ENCODE results near the gene HYCC1.

Gene HYCC1

DNA sequence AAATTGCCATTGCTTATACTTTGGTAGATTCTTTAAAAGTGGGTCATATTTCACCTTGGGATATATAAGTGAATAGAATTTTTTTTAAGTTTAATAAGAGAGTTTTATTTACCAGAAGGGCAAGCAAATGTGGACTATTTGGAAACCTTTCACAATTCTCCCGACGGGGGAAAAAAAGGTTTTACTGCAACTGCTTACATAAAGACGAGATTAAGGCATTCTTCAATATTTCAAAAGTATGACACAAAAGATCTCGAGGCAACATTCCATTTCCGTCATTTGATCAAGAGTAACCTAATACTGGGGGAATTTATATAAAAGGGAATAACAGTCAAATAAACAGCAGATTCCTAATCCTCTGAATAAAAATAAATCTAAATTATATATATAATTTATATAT lies 28.5 kb downstream of the HYCC1 start:
- TF ChIP-seq, protein P1, sequence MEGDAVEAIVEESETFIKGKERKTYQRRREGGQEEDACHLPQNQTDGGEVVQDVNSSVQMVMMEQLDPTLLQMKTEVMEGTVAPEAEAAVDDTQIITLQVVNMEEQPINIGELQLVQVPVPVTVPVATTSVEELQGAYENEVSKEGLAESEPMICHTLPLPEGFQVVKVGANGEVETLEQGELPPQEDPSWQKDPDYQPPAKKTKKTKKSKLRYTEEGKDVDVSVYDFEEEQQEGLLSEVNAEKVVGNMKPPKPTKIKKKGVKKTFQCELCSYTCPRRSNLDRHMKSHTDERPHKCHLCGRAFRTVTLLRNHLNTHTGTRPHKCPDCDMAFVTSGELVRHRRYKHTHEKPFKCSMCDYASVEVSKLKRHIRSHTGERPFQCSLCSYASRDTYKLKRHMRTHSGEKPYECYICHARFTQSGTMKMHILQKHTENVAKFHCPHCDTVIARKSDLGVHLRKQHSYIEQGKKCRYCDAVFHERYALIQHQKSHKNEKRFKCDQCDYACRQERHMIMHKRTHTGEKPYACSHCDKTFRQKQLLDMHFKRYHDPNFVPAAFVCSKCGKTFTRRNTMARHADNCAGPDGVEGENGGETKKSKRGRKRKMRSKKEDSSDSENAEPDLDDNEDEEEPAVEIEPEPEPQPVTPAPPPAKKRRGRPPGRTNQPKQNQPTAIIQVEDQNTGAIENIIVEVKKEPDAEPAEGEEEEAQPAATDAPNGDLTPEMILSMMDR (IDR thresholded peaks at IDR 0.05; ENCODE audit: low read depth, low read length, poor library complexity, severe bottlenecking): no peak
- TF ChIP-seq EZH2phosphoT487 (IDR thresholded peaks at IDR 0.05; ENCODE audit: borderline replicate concordance, low read length): no peak
- Histone ChIP-seq H3K79me2 (ENCODE audit: control insufficient read depth, low read length) (0 out of 2 replicates have a peak, but pooled peaks cover 5% of the 10 kb centered on the region), H3K36me3 (ENCODE audit: control insufficient read depth, low read length) (peaks cover 14% of the 10 kb centered on the region)

DNA sequence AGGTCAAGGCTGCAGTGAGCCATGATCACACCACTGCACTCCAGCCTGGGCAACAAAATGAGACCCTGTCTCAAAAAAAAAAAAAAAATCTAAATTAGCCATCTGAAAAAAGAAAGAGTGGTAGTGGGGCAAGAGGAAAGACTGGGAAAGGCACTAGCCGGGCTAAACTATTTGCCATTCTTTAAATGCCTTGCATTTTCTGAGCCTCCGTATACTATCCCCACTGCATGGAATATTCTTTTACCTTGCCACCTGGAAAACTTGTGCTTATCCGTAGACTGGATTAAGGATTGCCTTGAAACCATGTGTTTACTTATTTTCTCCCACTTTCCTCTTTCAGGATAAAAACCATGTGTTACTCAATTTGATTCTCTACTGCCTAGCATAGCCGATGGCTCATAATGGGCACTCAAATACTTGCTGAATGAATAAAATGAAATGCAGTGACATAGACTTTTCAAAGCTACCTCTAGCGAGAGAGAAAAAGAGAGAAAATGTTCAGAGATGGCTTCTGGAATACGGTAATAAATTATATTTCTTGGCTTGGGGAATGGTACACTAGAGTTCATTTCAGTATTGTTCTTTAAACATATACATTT lies 30.6 kb downstream of the HYCC1 start:
- no peak for TF ChIP-seq EZH2phosphoT487 (IDR thresholded peaks at IDR 0.05; ENCODE audit: borderline replicate concordance, low read length)
- TF ChIP-seq, protein P1 (IDR thresholded peaks at IDR 0.05; ENCODE audit: low read depth, low read length, poor library complexity, severe bottlenecking): no peak
- Histone ChIP-seq H3K4me3 (ENCODE audit: low read length) (no peak overlapping the region), H3F3A (ENCODE audit: control insufficient read depth, insufficient read depth) (no peaks in the 10 kb centered on the region)

More for the DNA sequence above, 28.5 kb downstream of the HYCC1 start:
- Histone ChIP-seq H3K9me2 (replicated peaks; ENCODE audit: control insufficient read depth, low read length) (no peaks in the 10 kb centered on the region), H3K9me3 (ENCODE audit: control insufficient read depth, insufficient read depth, low read length) (no peaks in the 10 kb centered on the region), H3K4me1 (ENCODE audit: control insufficient read depth, low read length) (peaks cover 7% of the 10 kb centered on the region), H3K27me3 (ENCODE audit: control insufficient read depth, low read length) (no peaks in the 10 kb centered on the region), H3K27ac (ENCODE audit: low read depth, low read length) (no peak overlapping the region), H4K20me1 (ENCODE audit: control insufficient read depth, insufficient read depth, low read depth, low read length) (no peaks in the 10 kb centered on the region), H3F3A (ENCODE audit: control insufficient read depth, insufficient read depth) (no peaks in the 10 kb centered on the region), H3K4me3 (ENCODE audit: low read length) (no peak overlapping the region), H3K4me2 (ENCODE audit: low read length) (no peak overlapping the region)

DNA sequence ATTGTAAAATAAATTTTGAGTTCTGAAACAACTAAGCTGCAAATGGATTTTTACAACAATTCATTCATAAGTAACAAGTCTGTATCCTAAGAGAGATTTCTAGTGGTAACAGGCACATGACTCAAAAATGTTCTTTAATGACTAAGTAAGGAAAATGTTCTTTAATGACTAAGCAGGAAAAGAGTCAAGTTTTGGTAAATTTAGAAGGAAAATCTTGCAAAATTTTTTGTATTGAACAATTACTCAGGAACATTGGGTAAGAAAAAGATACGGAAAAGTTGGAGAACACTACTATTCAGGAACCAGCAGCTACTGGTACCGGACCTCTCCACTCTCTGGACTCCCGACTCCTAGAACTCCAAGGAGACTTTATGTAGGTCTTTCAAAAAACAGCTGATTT lies 33.5 kb downstream of the HYCC1 start:
- H4K20me1 ChIP-seq (ENCODE audit: control insufficient read depth, insufficient read depth, low read depth, low read length): no peaks in the 10 kb centered on the region
- no peaks in the 10 kb centered on the region for H3K79me2 ChIP-seq (ENCODE audit: control insufficient read depth, low read length)
- TF ChIP-seq EZH2phosphoT487 (IDR thresholded peaks at IDR 0.05; ENCODE audit: borderline replicate concordance, low read length): no peak
- TF ChIP-seq, protein P1 (IDR thresholded peaks at IDR 0.05; ENCODE audit: low read depth, low read length, poor library complexity, severe bottlenecking): no peak
- H3K27ac ChIP-seq (ENCODE audit: low read depth, low read length): no peak overlapping the region
- H3K4me3 ChIP-seq (ENCODE audit: low read length): no peak overlapping the region
- peaks cover 31% of the 10 kb centered on the region for H3K36me3 ChIP-seq (ENCODE audit: control insufficient read depth, low read length)
- H3K27me3 ChIP-seq (ENCODE audit: control insufficient read depth, low read length): no peaks in the 10 kb centered on the region
- H3K9me3 ChIP-seq (ENCODE audit: control insufficient read depth, insufficient read depth, low read length): no peaks in the 10 kb centered on the region
- H3F3A ChIP-seq (ENCODE audit: control insufficient read depth, insufficient read depth): no peaks in the 10 kb centered on the region
- no peak overlapping the region for H3K4me2 ChIP-seq (ENCODE audit: low read length)
- H3K9me2 ChIP-seq (replicated peaks; ENCODE audit: control insufficient read depth, low read length): no peaks in the 10 kb centered on the region
- H3K4me1 ChIP-seq (ENCODE audit: control insufficient read depth, low read length): no peaks in the 10 kb centered on the region

More for the DNA sequence above, 30.6 kb downstream of the HYCC1 start:
- no peaks in the 10 kb centered on the region for H4K20me1 ChIP-seq (ENCODE audit: control insufficient read depth, insufficient read depth, low read depth, low read length)
- H3K27me3 ChIP-seq (ENCODE audit: control insufficient read depth, low read length): no peaks in the 10 kb centered on the region
- H3K27ac ChIP-seq (ENCODE audit: low read depth, low read length): no peak overlapping the region
- H3K4me1 ChIP-seq (ENCODE audit: control insufficient read depth, low read length): no peaks in the 10 kb centered on the region
- no peaks in the 10 kb centered on the region for H3K79me2 ChIP-seq (ENCODE audit: control insufficient read depth, low read length)
- H3K4me2 ChIP-seq (ENCODE audit: low read length): no peak overlapping the region
- no peaks in the 10 kb centered on the region for H3K9me2 ChIP-seq (replicated peaks; ENCODE audit: control insufficient read depth, low read length)
- H3K36me3 ChIP-seq (ENCODE audit: control insufficient read depth, low read length): peaks cover 4% of the 10 kb centered on the region
- no peaks in the 10 kb centered on the region for H3K9me3 ChIP-seq (ENCODE audit: control insufficient read depth, insufficient read depth, low read length)

Measured in DOHH2 (cell line).